IMR-90 (cell line): ENCODE data around the gene PRXL2C. TPM values are rescaled to one million over a fixed set of nuclear protein-coding genes. Genes with fewer than 3 reads are reported as not detected.

Experiments used
- ATAC-seq: fragments of 200-7000 bp; cut with Tn5 transposase; 2 replicates; pipeline ENCODE4 v1.9.1; 2020; ENCODE audit warnings: low read depth, mild to moderate bottlenecking, moderate library complexity
- BruUV-seq: library from RNA; stranded (reverse); fragments of 400-500 nt; replicated peaks from 2 replicates; lab custom pipeline; 2021; lab: Mats Ljungman, UMichigan
- CTCF ChIA-PET: fragments of 300-600 bp; formaldehyde crosslinking; extraction: SDS; loops from one replicate; lab custom pipeline; 2021; ENCODE audit warnings: antibody characterized with exemption; lab: Yijun Ruan, JAX
- POLR2A ChIA-PET: fragments of 300-600 bp; sonication (Branson Sonifier 250); formaldehyde crosslinking; loops from one replicate; lab custom pipeline; 2022; ENCODE audit warnings: antibody characterized with exemption; ENCODE audit not compliant: unreplicated experiment; lab: Charles Lee
- DNase-seq: peaks from one replicate; pipeline ENCODE4 v3.0.0; 2013
- H2AFZ ChIP-seq: replicated peaks from 2 replicates; pipeline ENCODE3; 2013; ENCODE audit warnings: low read length, mild to moderate bottlenecking; ENCODE audit not compliant: poor library complexity
- H2AK5ac ChIP-seq: 2 replicates; pipeline ENCODE4 v1.6.1; 2013; ENCODE audit warnings: low read depth, low read length, inconsistent platforms
- H2AK9ac ChIP-seq: replicated peaks from 2 replicates; pipeline ENCODE3; 2013; ENCODE audit warnings: mild to moderate bottlenecking, low read depth, low read length, moderate library complexity; ENCODE audit not compliant: poor library complexity
- H2BK120ac ChIP-seq: 2 replicates; pipeline ENCODE4 v1.6.1; 2013; ENCODE audit warnings: low read depth, low read length, inconsistent platforms
- H2BK15ac ChIP-seq: 3 replicates; pipeline ENCODE4 v1.6.1; 2013; ENCODE audit warnings: low read depth, low read length, inconsistent platforms
- H2BK20ac ChIP-seq: 2 replicates; pipeline ENCODE4 v1.6.1; 2013; ENCODE audit warnings: low read depth, mild to moderate bottlenecking, inconsistent platforms, low read length, moderate library complexity
- H2BK5ac ChIP-seq: 2 replicates; pipeline ENCODE4 v1.6.1; 2013; ENCODE audit warnings: mild to moderate bottlenecking, low read depth, low read length, inconsistent platforms; ENCODE audit not compliant: poor library complexity, severe bottlenecking
- H3K14ac ChIP-seq: replicated peaks from 2 replicates; pipeline ENCODE4 v1.6.1; 2013; ENCODE audit warnings: low read depth, low read length, inconsistent platforms
- H3K18ac ChIP-seq: 2 replicates; pipeline ENCODE4 v1.6.1; 2013; ENCODE audit warnings: low read depth, low read length, control low read depth
- H3K23ac ChIP-seq: 2 replicates; pipeline ENCODE4 v1.6.1; 2013; ENCODE audit warnings: low read depth, low read length, inconsistent platforms
- H3K27ac ChIP-seq: 2 replicates; pipeline ENCODE4 v1.5.1; 2013; ENCODE audit warnings: mild to moderate bottlenecking, control low read depth, low read length; ENCODE audit not compliant: insufficient read depth
- H3K27me3 ChIP-seq: 2 replicates; pipeline ENCODE4 v1.6.1; 2013; ENCODE audit warnings: low read length; ENCODE audit not compliant: control insufficient read depth, insufficient read depth
- H3K36me3 ChIP-seq: 2 replicates; pipeline ENCODE4 v1.6.1; 2013; ENCODE audit warnings: low read length, mixed read lengths; ENCODE audit not compliant: control insufficient read depth, insufficient read depth
- H3K4ac ChIP-seq: 2 replicates; pipeline ENCODE4 v1.6.1; 2013; ENCODE audit warnings: low read depth, low read length, inconsistent platforms
- H3K4me1 ChIP-seq: 2 replicates; pipeline ENCODE4 v1.6.1; 2013; ENCODE audit warnings: low read length, mixed read lengths; ENCODE audit not compliant: control insufficient read depth, insufficient read depth
- H3K4me2 ChIP-seq: 2 replicates; pipeline ENCODE4 v1.6.1; 2013; ENCODE audit warnings: low read depth, mild to moderate bottlenecking, control low read depth, low read length, moderate library complexity
- H3K4me3 ChIP-seq: 2 replicates; pipeline ENCODE4 v1.5.1; 2013; ENCODE audit warnings: low read depth, mild to moderate bottlenecking, control low read depth, low read length, moderate library complexity; ENCODE audit not compliant: insufficient read depth
- H3K56ac ChIP-seq: 2 replicates; pipeline ENCODE4 v1.6.1; 2013; ENCODE audit warnings: low read length, inconsistent platforms; ENCODE audit not compliant: insufficient read depth; ENCODE audit errors: extremely low read depth
- H3K79me1 ChIP-seq, 2 experiments: 2 replicates each; pipeline ENCODE4 v1.6.1; 2013; ENCODE audit warnings: low read length in 2 of 2, inconsistent platforms in 1 of 2, low read depth in 1 of 2
- H3K9ac ChIP-seq: 2 replicates; pipeline ENCODE4 v1.6.1; 2013; ENCODE audit warnings: low read depth, low read length, control low read depth
- H3K9me1 ChIP-seq: 2 replicates; pipeline ENCODE4 v1.6.1; 2013; ENCODE audit warnings: low read length, inconsistent platforms; ENCODE audit not compliant: insufficient read depth
- H3K9me3 ChIP-seq: 2 replicates; pipeline ENCODE4 v1.6.1; 2013; ENCODE audit warnings: low read length; ENCODE audit not compliant: control insufficient read depth, insufficient read depth
- H4K20me1 ChIP-seq: 2 replicates; pipeline ENCODE4 v1.6.1; 2013; ENCODE audit warnings: low read length, inconsistent platforms; ENCODE audit not compliant: insufficient read depth
- H4K5ac ChIP-seq: 2 replicates; pipeline ENCODE4 v1.6.1; 2013; ENCODE audit warnings: mild to moderate bottlenecking, low read depth, low read length, control low read depth
- H4K8ac ChIP-seq, 2 experiments: 2 replicates each; pipeline ENCODE4 v1.6.1; 2013; ENCODE audit warnings: low read depth in 2 of 2, low read length in 2 of 2, control low read depth in 1 of 2, inconsistent platforms in 1 of 2
- H4K91ac ChIP-seq: 2 replicates; pipeline ENCODE4 v1.6.1; 2013; ENCODE audit warnings: low read depth, low read length, inconsistent platforms; ENCODE audit not compliant: insufficient read depth
- BHLHE40 ChIP-seq: fragments of 150-350 bp; IDR thresholded peaks from 2 replicates; pipeline ENCODE4 v1.6.1; 2016; ENCODE audit warnings: mild to moderate bottlenecking, low read depth, low read length
- CEBPB ChIP-seq: IDR thresholded peaks from 2 replicates; pipeline ENCODE4 v1.6.1; 2012; ENCODE audit warnings: low read depth, low read length, improper control_type of control experiment
- CHD1 ChIP-seq: IDR thresholded peaks from 2 replicates; pipeline ENCODE4 v1.6.1; 2012; ENCODE audit warnings: low read depth, low read length, improper control_type of control experiment
- CTCF ChIP-seq: conservative IDR thresholded peaks from 2 replicates; pipeline ENCODE4 v1.5.1; 2012; ENCODE audit warnings: mild to moderate bottlenecking, low read depth, low read length, improper control_type of control experiment
- FOS ChIP-seq: fragments of 150-350 bp; IDR thresholded peaks from 2 replicates; pipeline ENCODE4 v1.6.1; 2016; ENCODE audit warnings: low read depth, low read length
- MAZ ChIP-seq: IDR thresholded peaks from 2 replicates; pipeline ENCODE4 v1.6.1; 2012; ENCODE audit warnings: low read depth, mild to moderate bottlenecking, low read length, improper control_type of control experiment, moderate library complexity, borderline replicate concordance
- MXI1 ChIP-seq: IDR thresholded peaks from 2 replicates; pipeline ENCODE4 v1.6.1; 2012; ENCODE audit warnings: low read depth, mild to moderate bottlenecking, low read length, moderate library complexity, borderline replicate concordance
- NFE2L2 ChIP-seq: fragments of 150-350 bp; IDR thresholded peaks from 2 replicates; pipeline ENCODE4 v1.6.1; 2016; ENCODE audit warnings: low read depth, mild to moderate bottlenecking, low read length
- POLR2A ChIP-seq: IDR thresholded peaks from 2 replicates; pipeline ENCODE4 v1.6.1; 2012; ENCODE audit warnings: mild to moderate bottlenecking, low read depth, low read length
- RCOR1 ChIP-seq: IDR thresholded peaks from 2 replicates; pipeline ENCODE4 v1.6.1; 2012; ENCODE audit warnings: mild to moderate bottlenecking, low read length, improper control_type of control experiment; ENCODE audit not compliant: insufficient replicate concordance
- SMC3 ChIP-seq: fragments of 150-350 bp; IDR thresholded peaks from 2 replicates; pipeline ENCODE4 v1.6.1; 2016; ENCODE audit warnings: low read depth, mild to moderate bottlenecking, antibody characterized with exemption, low read length, moderate library complexity
- USF2 ChIP-seq: fragments of 150-350 bp; IDR thresholded peaks from 2 replicates; pipeline ENCODE4 v1.6.1; 2017; ENCODE audit warnings: mild to moderate bottlenecking, antibody characterized with exemption, low read length, low read depth
- WGBS, 2 experiments: methylation state at CpG; one replicate each; pipeline versions ENCODE4 v1.1.5 to v1.1.7; 2013; ENCODE audit warnings: missing lambda C conversion rate in 2 of 2; ENCODE audit not compliant: insufficient read length in 1 of 2; ENCODE audit errors: extremely low coverage in 2 of 2; 5-methylcytosine and 5-hydroxymethylcytosine counted together
- dilution Hi-C: fragments of 300-500 bp; cut with HindIII; formaldehyde crosslinking; loops from one replicate; pipeline ENCODE4 v1.14.3; 2018; ENCODE audit warnings: low sequenced_read_pairs; ENCODE audit not compliant: unreplicated experiment
- in situ Hi-C: fragments of 300-500 bp; cut with MboI; formaldehyde crosslinking; loops from 3 replicates; pipeline ENCODE4 v1.14.3; 2019; ENCODE audit warnings: low sequenced_read_pairs, inconsistent platforms, mixed read lengths
- intact Hi-C: fragments of 100-400 bp; cut with micrococcal nuclease; formaldehyde crosslinking; loops from 2 replicates; pipeline ENCODE4 v1.10.0; 2022
- polyA plus RNA-seq, 3 experiments: library from polyadenylated mRNA; depleted of rRNA; stranded (reverse); fragments of >200 nt; gene quantifications; 2 replicates each; pipeline ENCODE4 v1.2.3, GENCODE V29; 2012; ENCODE audit warnings: low replicate concordance in 1 of 3
- total RNA-seq: library from RNA; depleted of rRNA; stranded (reverse); fragments of >200 nt; gene quantifications from 2 replicates; pipeline ENCODE4 v1.2.3, GENCODE V29; 2012
- TF ChIP-seq, protein P1 (sequence below): fragments of 150-350 bp; IDR thresholded peaks from 2 replicates; pipeline ENCODE4 v1.6.1; 2016; ENCODE audit warnings: low read depth, mild to moderate bottlenecking, low read length, moderate library complexity, borderline replicate concordance

The PRXL2C gene
- total and polyA plus RNA-seq, 2 of the 4 experiments (the other 2 are of a cell fraction), result 2.7 to 9.0 TPM

DNA sequence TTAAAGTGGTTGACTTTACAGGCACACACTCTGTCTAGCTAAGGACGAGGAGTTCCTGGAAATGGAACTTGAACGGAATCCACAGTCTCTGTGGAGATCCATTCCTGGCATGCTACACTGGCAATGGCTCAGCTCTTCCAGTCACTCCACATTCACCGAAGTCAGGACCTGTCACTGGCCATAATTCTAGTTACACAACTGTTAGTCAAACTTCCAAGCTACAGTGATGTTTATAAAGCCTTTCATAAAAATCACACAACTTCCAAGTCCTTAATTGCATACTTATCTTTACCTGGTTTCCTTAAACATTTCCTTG lies 51.2 kb downstream of the PRXL2C start:
- Histone ChIP-seq H3K9me1 (peaks cover 10% of the 10 kb centered on the region; the same call in 1 of the 2 replicates), H3K4ac (no peak overlapping the region), H3K36me3 (no peaks in the 10 kb centered on the region), H2AK9ac (no peak overlapping the region), H2BK20ac (no peak overlapping the region), H3K9me3 (no peaks in the 10 kb centered on the region), H3K27ac (no peak overlapping the region), H3K4me3 (no peak overlapping the region), H3K4me2 (peak overlapping the region; percentile 55; the same call in 1 of the 2 replicates), H4K5ac (peak overlapping the region; percentile 54; the same call in 1 of the 2 replicates), H3K14ac (no peak overlapping the region), H3K79me1 (peaks cover 16 to 61% of the 10 kb centered on the region in 2 experiments), H2BK120ac (no peak overlapping the region), H3K18ac (no peak overlapping the region), H2BK15ac (no peak overlapping the region), H3K4me1 (peaks cover 2% of the 10 kb centered on the region; the same call in 1 of the 2 replicates), H4K8ac (peak overlapping the region in 1 of 2 experiments; percentile 23; a peak in 1 of 4 replicates), H2AFZ (no peak overlapping the region), H4K91ac (no peak overlapping the region), H3K23ac (0 out of 2 replicates have a peak overlapping the region, but pooled peaks have one; percentile 17), H3K56ac (no peak overlapping the region), H3K9ac (no peak overlapping the region), H2AK5ac (no peak overlapping the region), H4K20me1 (0 out of 2 replicates have a peak, but pooled peaks cover 5% of the 10 kb centered on the region), H3K27me3 (no peaks in the 10 kb centered on the region), H2BK5ac (no peak overlapping the region)
- POLR2A ChIA-PET, result interaction anchor here (0.6 kb wide), 1 partner anchor 55 kb away, joined by 3 read pairs; no protein-coding TSS in a partner anchor
- DNase-seq (no peak), ATAC-seq (peak; percentile 48; the same call in 1 of the 2 replicates)
- intact Hi-C loops (no loop called here), dilution Hi-C loops (no loop called here), in situ Hi-C loops (no loop called here)
- BruUV-seq, result no TSS peak
- 57% methylated on average over 3 of the region's 3 CpGs; no CpG with 5 or more reads in 1 of the 2 experiments for WGBS, 2 experiments
- TF ChIP-seq SMC3 (no peak), CHD1 (no peak), NFE2L2 (no peak), MAZ (no peak), MXI1 (no peak), FOS (no peak), BHLHE40 (no peak), RCOR1 (no peak), CTCF (no peak), POLR2A (no peak), USF2 (no peak), CEBPB (no peak)
- TF ChIP-seq, protein P1, sequence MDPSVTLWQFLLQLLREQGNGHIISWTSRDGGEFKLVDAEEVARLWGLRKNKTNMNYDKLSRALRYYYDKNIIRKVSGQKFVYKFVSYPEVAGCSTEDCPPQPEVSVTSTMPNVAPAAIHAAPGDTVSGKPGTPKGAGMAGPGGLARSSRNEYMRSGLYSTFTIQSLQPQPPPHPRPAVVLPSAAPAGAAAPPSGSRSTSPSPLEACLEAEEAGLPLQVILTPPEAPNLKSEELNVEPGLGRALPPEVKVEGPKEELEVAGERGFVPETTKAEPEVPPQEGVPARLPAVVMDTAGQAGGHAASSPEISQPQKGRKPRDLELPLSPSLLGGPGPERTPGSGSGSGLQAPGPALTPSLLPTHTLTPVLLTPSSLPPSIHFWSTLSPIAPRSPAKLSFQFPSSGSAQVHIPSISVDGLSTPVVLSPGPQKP, result no peak
- CTCF ChIA-PET, result no interaction called here
